Renal pelvis (tissue), 4 donors: ENCODE results near the gene HNRNPA3. TPM values are rescaled to one million over a fixed set of nuclear protein-coding genes. Genes with fewer than 3 reads are reported as not detected.

ENCODE experiments used
- DNase-seq: peaks from one replicate; pipeline ENCODE4 v3.0.0-alpha.2; 2013
- polyA plus RNA-seq, 3 donors: library from polyadenylated mRNA; unstranded; fragments of 120-200 nt; gene quantifications; one replicate each; pipeline ENCODE4 v1.2.1, GENCODE V29; 2013; ENCODE audit not compliant: insufficient read length in 3 of 3

The HNRNPA3 gene
- polyA plus RNA-seq, 3 donors = 592 to 721 (median 690) TPM

DNA sequence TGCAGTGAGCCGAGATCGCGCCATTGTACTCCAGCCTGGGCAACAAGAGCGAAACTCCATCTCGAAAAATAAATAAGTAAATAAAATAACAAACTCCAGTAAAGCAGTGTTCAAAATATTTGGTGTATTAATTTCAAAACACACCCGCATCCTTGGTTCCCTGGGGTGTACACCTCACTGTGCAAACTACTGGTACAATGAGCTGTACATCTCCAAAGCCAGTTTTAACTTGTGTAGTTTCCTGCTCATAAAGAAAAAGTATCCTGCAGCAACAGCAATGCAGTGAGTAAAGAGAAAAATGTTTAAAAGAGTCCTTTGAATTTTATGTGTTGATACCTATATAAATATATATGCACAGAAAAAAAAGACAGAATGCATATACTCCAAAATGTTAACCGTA lies 56.3 kb downstream of the HNRNPA3 start:
- no peak for DNase-seq

- no peak for DNase-seq
Measured at GRCh38 chr2:177270531-177270930, 57.9 kb downstream of the HNRNPA3 start.

GRCh38 chr2:177271981-177272666 lies 59.5 kb downstream of the HNRNPA3 start:
- DNase-seq = no peak

GRCh38 chr2:177272765-177273164 lies 60.2 kb downstream of the HNRNPA3 start:
- no peak for DNase-seq

DNA sequence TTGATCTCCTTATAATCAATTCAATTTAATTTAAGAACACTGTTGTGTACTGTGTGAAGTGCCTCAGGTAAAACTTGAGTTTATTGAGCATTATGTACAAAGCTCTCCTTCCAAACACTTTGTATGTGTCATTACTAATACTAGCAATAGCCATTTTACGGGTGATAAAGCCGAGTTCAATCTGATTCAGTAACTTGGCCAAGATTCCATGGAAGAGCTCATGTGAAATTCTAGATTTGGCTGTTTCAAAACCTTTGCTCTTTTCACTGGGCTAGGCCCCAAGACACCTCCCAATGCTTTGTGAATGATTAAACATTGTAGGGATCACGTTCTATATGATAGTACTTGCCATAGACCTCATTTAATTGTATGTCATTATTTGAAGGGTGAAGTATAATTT lies 60.8 kb downstream of the HNRNPA3 start:
- DNase-seq = no peak

Other genes with a start within 250 kb of the HNRNPA3 start
- gene NFE2L2, start 51.9 kb downstream of the HNRNPA3 start, polyA plus RNA-seq = 100 to 1,000 TPM; 119 to 141 (median 131) TPM
- gene AGPS, start 180.0 kb downstream of the HNRNPA3 start, polyA plus RNA-seq = 10 to 100 TPM; 41.7 to 43.0 (median 42.4) TPM